Measurements from ENCODE around the gene VTI1A.
A peak's percentile ranks its signal among the peaks of the same experiment; 100 is the strongest.
"Not testable (repeated sequence)": the region's sequence is repeated elsewhere in the genome, so short reads cannot be mapped to it uniquely, and the experiment has no call there.

VTI1A gene

DNA sequence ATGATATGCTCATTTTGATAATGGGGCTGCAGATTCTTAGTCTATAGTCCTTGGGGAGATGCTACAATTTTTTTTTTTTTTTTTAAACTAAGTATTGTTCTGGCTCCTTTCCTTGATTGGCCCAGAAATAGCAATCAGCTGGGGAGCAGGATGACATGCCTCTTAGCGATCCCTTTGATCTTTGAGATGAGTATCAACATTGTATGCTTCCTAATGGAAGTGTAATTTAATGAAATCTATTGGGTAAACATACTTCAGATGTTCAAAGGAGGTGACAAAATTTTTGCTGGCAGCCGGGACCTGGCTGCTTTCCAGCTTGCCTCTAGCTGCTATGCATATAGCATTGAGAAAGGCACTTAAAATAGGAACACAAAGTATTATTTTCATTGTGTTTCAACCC lies 43.5 kb downstream of the VTI1A start:
- no peak overlapping the region for H3K4me3 ChIP-seq (ENCODE audit: low read length)
- TF ChIP-seq, protein P1, sequence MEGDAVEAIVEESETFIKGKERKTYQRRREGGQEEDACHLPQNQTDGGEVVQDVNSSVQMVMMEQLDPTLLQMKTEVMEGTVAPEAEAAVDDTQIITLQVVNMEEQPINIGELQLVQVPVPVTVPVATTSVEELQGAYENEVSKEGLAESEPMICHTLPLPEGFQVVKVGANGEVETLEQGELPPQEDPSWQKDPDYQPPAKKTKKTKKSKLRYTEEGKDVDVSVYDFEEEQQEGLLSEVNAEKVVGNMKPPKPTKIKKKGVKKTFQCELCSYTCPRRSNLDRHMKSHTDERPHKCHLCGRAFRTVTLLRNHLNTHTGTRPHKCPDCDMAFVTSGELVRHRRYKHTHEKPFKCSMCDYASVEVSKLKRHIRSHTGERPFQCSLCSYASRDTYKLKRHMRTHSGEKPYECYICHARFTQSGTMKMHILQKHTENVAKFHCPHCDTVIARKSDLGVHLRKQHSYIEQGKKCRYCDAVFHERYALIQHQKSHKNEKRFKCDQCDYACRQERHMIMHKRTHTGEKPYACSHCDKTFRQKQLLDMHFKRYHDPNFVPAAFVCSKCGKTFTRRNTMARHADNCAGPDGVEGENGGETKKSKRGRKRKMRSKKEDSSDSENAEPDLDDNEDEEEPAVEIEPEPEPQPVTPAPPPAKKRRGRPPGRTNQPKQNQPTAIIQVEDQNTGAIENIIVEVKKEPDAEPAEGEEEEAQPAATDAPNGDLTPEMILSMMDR (conservative IDR thresholded peaks at IDR 0.05; ENCODE audit: low read length) = no peak
- DNase-seq (ENCODE audit: low read depth) = peak; percentile 4

DNA sequence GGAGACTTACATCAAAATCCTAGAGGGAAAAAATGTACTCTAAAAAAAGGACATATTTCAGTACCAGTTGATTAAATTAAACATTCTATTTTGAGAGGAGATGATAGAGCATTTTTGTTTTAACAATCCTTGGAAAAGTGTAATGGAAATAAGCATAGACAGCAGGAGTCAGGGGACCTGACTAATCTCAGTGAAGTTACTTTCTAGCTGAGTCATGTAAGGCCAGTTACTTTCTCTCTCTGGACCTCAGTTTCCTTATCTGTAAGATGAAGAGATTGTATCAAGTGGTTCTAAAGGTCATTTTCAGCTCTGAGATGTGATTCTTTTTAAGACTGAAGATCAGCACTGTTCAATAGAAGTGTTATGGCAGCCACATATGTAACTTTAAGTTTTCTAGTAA lies 44.1 kb downstream of the VTI1A start:
- DNase-seq (ENCODE audit: low read depth) = peak; percentile 10
- no peak overlapping the region for H3K4me3 ChIP-seq (ENCODE audit: low read length)
- TF ChIP-seq, protein P1 (conservative IDR thresholded peaks at IDR 0.05; ENCODE audit: low read length) = no peak

DNA sequence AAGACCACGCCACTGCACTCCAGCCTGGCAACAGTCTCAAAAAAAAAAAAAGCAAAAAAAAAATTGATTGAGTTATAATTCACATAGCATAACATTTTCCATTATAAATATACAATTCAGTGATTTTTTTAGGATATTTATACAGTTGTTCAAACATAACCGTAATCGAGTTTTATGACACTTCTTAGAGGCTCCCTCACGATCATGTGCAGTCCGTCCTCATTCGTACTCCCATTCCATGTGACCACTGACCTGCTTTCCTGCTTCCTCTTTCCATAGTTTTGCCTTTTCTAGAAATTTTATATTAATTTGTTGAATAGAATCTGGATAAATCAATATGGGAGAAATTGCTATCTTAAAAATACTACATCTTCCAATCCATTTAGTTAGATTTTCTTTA lies 45.7 kb downstream of the VTI1A start:
- no peak overlapping the region for H3K4me3 ChIP-seq (ENCODE audit: low read length)
- TF ChIP-seq, protein P1 (conservative IDR thresholded peaks at IDR 0.05; ENCODE audit: low read length) = no peak
- DNase-seq (ENCODE audit: low read depth) = no peak

DNA sequence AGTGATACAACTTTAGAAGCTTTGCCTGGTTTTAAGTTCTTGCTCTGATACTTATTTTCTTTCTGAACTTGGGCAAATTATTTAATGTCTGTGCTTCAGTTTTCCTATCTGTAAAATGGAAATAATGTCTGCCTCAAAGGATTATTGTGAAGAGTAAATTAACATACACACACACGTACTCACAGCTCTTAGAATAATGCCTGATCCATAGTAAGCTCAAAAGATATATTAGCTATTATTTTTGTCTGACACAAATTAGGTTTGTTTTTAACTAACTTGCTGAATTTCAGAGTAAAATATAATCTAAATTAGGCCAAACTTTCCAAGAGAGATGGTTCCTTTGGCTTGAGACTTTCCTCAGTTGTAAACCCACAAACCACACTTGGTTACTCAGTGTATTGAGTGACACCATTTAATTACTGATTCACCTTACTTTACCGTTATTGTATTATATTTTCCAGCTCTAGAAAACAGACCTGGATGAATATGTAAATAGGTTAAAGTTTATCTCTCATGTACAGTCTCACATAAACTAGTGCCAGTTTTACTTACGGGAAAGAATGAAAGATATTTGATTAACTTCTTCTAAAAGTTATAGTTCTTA lies 50.4 kb downstream of the VTI1A start:
- DNase-seq (ENCODE audit: low read depth) = no peak
- TF ChIP-seq, protein P1 (conservative IDR thresholded peaks at IDR 0.05; ENCODE audit: low read length) = no peak

DNA sequence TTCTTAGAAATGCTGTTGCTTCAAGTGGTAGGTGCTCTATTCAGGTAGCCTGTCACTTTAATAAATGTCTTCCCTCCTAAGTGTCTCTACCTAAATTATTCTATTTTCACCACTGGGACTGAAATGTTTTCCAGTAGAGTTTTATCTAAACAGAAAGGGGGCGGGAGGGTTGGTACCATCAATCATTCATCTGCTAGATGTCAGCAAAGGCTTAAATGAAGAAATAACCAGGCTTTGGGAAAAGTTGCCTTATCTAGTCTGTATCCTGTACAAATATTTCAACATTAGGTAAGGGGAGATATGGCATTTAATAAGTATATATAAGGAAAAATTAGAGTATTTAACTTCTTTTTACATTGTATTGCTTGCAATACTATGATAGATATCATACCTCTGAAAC lies 51.8 kb downstream of the VTI1A start:
- TF ChIP-seq, protein P1 (conservative IDR thresholded peaks at IDR 0.05; ENCODE audit: low read length) = no peak
- DNase-seq (ENCODE audit: low read depth) = no peak
- H3K4me3 ChIP-seq (ENCODE audit: low read length) = no peak overlapping the region

More for the DNA sequence above, 50.4 kb downstream of the VTI1A start:
- H3K4me3 ChIP-seq (ENCODE audit: low read length) = no peak overlapping the region

DNA sequence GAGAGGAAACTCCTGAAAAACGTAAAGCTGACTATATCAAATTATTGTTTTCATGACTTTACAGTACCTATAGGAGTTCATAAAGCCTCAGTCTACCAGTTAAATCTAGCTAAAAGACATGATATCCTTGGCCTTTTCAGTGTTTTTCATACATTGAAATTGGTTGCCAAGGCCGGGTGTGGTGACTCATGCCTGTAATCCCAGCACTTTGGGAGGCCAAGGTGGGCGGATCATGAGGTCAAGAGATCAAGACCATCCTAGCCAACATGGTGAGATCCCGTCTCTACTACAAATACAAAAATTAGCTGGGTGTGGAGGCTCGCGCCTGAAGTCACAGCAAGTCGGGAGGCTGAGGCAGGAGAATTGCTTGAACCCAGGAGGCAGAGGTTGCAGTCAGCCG lies 53.0 kb downstream of the VTI1A start:
- H3K4me3 ChIP-seq (ENCODE audit: low read length); DNase-seq (ENCODE audit: low read depth): not testable (repeated sequence)

DNA sequence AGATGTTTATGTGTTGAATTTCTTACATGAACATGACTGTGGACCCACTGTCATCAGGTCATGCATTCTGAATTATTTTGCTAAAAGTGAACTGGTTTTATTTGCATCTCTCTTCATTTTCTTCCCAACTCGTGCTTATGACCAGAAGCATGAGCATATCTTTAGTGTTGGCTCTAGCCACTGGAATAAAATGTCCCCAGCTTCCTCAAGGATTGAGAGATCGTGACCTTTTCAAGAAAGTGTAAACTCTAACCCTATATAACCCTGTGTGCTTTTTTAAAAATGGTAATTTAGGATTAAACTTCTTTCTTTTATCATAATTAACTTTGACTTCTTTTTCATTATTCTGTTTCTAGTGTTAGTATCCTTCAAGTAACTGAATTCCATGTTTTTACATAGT lies 55.5 kb downstream of the VTI1A start:
- TF ChIP-seq, protein P1 (conservative IDR thresholded peaks at IDR 0.05; ENCODE audit: low read length) = no peak
- H3K4me3 ChIP-seq (ENCODE audit: low read length) = no peak overlapping the region
- no peak for DNase-seq (ENCODE audit: low read depth)

DNA sequence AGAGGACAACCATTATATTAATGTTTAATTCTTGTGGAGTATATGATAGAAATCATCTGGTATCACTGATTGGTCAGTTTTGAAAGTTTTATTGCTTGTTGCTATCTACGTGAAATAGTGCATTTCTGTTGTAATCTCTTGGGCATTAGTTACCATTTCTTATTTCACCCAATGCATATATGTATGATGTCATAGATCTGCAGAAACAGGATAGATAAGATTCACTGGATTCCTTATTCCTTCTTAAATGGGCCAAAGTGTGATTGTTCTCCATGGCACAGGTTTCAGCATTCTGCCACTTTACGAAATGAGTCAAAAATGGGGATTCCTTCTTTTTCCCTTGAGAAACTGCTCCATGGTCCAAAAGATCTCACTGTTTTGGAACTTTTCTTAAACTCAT lies 56.6 kb downstream of the VTI1A start:
- DNase-seq (ENCODE audit: low read depth) = no peak
- TF ChIP-seq, protein P1 (conservative IDR thresholded peaks at IDR 0.05; ENCODE audit: low read length) = no peak
- H3K4me3 ChIP-seq (ENCODE audit: low read length) = no peak overlapping the region

All from AG10803 (cell line).